ENCODE data around the gene ECE1.
"Not testable (repeated sequence)": the region's sequence is repeated elsewhere in the genome, so short reads cannot be mapped to it uniquely, and the experiment has no call there.

ECE1 gene

DNA sequence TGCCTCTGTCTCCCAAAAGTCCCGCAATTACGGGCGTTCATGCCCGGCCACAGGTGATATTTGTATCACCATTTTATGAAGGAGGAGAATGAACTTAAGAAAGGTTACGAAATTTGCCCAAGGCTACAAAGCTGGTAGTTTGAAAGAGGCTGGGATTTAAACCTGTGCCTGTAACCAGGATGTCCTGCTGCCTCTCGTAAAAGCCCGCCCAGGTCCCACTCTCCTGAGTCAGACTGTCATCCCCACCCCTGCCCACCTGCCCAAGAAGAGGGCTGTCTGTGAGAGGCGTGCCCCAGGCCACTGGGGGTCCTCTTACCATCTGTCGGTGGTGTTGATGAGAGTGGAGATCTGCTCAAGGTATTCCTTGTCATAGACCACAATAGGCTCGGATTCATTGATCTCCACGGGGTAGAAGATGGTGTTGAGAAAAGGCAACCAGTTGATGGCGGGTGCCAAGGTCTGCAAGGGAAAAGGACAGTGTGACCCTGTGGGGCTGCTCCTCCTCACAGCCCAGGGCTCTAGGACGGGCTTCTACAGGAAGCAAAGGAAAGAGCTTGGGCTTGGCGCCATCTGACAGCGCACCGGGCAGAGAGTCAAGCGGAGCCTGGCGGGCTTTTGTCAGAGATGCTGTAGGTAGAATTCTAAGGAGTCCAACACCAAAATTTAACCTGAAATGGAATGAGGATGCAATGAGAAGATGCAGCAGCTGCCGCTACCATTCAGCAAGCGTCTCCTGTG is 43.2 kb downstream of the ECE1 start:
- DNase-seq, result no peak

DNA sequence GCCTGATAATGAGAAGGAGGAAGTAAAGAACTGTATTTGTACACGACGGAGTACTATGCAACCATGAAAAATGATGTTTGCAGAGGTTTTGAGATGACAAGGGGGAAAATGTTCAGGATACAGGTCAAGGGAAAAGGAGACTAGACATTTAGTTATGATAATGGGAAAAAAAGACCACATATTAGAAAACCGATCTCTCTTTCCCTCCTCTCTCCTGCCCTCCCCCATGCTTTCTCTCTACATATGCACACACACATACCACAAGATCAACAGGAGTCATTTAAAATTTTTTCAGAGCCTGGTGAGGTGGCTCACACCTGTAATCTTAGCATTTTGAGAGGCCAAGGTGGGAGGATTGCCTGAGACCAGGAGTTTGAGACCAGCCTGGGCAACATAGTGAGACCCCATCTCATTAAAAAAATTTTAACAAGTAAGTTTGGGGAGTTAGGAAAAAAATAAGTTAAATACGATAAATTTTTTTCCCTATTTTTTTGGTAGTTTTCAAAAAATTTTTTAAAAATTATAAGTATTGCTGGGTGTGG is 44.5 kb downstream of the ECE1 start:
- DNase-seq, result no peak

DNA sequence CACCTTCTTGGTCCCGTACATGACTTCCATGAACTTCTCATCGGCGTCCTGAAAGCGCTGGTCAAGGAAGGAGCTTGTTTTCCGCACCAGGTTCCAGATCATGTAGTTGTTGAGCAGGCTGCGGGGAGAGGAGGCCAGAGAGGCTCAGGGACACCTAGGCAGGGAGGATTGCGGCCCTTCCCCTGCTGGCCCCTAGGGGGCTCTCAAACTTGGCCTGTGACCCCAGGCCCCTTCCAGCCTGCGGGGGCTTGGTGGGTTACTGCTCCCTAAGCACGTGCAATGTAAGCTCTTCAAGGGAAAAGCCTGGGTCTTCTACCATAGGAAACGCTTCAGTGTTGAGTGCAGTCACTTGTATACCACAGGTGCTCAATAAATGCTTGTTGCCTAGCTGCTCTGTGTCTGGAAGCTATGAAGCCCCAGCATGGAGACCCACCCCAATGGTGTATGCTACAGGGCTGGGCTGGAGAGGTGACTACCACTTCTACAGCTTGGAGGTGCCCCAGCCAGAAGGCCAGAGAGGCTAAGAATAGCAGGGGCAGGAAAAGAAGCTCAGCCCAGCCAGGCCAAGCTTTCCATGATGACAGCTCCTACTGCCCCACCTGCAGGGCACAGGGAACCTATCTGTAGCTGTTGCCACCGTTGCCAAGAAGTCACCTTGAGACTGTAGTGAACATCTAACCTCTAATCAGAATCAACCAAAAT is 45.1 kb downstream of the ECE1 start:
- peak; percentile 40 for DNase-seq

DNA sequence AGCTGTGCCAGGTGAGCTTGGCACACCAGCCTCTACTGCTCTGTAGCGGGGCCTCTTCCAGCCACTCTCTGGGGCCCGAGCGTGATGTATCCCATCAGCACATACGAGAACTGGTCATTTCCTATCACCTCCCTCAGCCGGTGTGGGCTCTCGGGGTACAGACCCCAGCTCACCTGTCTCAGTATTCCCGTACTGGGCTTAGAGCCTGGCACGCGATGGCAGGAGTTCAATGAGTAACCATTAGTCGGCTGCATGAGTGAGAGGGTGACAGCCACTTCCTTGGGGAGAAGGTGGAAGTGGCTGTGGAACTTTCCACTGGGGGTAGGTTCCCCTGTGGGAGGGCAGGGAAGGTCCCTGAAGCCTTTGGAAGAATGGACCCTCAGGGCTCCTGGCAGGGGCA is 46.1 kb downstream of the ECE1 start:
- no peak for DNase-seq

DNA sequence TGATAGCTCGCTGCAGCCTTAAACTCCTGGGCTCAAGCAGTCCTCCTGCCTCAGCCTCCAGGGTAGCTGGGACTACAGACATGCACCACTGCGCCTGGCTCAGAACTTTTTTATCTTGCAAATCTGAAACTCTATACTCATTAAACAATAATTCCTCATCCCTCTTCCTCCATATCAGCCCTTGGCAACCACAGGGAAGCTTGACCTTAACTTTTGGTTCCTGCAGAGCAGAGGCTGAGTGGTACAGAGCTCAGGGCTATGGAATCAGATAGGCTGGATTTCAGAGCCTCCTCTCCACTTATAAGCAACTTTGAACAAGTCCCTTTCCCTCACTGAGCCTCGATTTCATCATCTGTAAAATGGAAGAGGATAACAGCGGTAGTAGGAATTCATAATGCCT is 47.4 kb downstream of the ECE1 start:
- DNase-seq, result no peak

DNA sequence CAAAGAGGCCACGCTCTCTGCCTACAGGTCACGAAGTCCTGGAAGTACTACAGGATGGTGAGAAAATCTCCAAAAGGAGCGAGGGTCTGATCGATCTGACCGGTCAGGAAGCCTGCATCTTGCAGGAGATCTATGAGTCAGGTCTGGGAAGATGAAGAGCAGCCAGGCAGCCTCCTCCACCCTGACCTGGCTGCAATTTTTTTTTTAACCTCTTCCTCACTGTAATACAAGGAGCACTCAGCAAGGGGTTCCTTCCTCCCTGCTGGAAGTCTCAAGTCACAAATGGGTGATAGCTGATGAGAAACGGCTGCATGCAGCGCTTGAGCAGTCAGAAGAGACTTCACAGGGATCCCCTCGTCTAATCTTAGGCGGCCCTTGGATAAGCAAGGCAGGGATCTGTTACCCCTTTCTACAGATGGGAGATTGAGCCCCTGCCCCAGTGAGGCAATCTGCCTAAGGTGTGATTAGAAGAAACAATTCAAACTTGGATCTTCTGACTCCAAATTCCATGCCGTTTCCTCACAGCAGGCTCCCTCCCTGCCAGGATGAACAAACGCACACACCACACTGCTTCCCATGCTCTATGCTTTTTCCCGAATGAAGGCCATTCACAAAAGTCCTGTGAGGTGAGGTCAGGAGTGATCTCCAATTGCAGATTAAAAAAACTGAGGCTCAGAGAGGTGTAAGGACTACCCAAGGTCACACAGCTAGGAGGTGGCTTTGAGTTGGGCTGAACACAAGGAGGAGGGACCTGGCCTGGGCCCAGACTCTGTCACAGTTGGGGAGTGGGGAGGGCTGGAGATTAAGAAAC is 48.3 kb downstream of the ECE1 start:
- DNase-seq, result no peak

DNA sequence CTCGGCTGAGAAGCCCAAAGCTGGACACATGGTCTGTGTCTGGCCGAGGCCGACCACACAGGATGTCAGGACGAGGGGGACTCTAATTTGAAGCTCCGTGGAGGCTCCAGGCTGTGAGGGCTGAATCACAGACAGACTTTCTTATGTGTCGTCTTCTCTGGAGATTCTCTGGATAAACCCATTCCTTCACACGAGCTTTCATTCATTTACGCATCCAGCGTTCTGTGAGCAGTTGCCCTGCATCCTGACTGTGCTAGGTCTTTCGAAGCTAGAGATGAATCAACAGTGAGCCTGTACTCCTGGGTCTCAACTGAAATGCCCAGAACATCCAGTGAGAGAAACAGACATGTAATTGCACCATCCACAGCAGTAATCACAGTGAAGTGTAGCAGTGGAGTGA is 49.6 kb downstream of the ECE1 start:
- no peak for DNase-seq

DNA sequence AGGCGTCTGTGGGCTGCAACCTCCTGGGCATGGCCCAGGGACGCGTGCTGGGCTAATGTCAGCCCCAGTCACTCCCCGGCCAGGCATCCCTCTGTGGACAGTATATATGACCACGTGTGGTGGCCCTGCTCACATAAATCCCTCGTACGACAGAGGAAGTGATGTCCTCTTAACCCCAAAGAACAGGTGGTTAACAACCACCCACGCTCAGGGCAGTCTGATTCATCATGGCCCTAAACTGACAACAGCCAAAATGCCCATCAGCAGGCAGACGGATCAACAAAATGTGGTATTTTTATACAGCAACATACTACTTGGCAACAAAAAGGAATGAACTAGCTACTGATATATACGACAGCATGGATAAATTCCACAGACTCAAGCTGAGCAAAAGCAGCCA is 51.0 kb downstream of the ECE1 start:
- no peak for DNase-seq

DNA sequence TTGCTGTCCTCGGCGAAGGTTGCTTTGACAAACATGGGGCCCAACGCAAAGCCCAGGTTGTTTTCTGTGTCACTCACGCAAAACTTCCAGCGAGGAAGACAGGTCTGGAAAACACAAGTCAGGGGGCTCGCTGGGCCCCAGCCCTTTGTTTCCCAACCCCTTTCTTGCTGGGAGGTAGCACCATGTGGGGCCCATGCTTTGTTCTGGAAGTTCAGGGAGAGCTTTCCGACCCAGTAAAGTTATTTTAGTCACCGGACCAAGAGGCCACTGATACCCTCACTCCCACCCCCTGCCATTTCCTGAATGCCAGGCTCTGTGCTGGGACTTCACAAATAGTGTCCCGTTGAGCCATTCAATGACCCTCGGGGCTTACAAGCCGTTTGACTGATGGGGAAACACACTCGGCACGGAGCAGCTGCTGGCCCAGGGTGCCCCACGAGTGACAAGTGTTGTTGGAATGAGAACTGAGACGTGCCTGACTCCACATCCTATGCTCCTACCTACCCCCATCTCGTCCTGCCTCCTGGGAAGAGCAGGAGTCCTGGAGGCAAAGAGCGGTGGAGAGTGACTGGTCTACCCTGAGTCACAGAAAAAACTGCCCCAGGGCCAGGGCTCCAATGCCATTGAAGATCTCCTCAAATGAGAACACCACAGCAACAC is 52.0 kb downstream of the ECE1 start:
- DNase-seq, result no peak

DNA sequence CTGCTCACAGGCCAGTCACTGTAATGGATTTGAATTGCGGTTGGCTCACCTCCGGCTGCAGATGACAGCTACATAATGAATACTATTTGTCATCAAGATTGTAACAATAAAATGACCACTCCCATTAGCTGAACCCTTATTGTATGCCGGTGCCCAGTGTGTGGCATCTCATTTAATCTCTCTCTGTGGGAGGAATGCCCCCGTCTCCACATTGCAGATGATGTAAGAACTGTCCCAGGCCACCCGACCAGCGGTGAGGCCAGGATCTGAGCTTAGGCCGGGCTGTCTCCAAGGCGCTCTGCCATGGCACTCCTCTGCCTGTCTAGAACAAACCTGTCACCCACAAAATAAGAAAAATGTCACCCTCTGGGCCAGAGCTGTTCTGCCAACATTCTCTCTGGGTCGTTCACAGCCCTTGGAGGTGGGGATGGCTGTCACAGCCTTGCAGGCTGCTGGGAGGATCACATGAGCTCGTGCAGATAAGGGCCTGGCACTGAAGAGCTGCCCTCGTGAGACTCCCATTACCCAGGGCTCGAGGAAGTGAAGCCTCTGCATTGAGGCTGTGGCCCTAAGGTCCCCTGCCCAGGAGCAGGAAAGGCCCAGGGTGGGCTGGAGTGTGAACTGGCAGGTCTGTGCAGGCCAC is 52.7 kb downstream of the ECE1 start:
- DNase-seq, result no peak

DNA sequence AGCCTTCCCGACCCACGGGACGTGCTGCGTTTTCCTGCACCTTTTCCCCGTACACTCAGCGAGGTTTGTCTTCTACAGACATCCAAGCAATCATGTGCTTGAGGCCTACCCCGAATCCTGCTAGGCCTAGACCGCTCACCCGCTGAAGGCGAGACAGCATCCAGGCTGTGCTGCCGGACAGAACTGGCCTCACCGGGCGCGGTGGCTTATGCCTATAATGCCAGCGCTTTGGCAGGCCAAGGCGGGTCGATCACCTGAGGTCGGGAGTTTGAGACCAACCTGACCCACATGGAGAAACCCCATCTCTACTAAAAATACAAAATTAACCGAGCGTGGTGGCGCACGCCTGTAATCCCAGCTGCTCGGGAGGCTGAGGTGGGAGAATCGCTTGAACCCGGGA is 54.1 kb downstream of the ECE1 start:
- no peak for DNase-seq

DNA sequence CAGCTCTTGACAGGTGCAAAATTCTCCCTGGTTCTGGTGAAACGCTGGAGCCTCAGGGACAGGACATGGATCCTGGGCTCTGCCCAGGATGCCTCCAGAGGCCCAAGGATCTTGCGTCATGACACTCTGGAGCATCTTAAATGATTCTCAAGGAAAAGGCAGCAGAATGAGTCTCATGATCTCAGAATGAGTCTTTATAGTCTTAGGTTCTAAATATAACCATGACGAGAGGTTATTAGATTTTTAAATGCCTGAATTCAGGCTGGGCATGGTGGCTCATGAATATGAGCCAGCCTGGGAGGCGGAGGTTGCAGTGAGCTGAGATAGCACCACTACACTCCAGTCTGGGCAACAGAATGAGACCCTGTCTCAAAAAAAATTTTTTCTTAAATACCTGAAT is 55.5 kb downstream of the ECE1 start:
- no peak for DNase-seq

DNA sequence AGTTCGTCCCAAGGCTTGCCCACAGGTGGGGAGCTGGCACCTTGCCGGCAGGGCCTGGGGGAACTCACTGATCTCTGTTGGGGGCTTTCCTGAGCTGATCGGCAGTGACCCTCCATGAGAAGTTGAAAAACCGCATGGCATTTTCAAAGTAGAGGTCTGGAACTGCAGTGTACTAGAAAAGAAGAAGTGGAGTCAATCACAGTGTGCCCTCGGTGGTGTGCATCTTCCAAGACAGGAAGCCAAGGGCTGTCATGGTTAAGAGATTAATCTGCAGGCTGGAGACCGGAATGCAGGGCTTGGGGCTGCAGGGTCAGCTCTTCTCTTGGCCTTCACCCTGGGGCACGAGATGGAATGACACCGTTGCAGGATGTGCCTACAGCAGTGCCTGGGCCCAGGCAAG is 56.8 kb downstream of the ECE1 start:
- DNase-seq, result no peak

DNA sequence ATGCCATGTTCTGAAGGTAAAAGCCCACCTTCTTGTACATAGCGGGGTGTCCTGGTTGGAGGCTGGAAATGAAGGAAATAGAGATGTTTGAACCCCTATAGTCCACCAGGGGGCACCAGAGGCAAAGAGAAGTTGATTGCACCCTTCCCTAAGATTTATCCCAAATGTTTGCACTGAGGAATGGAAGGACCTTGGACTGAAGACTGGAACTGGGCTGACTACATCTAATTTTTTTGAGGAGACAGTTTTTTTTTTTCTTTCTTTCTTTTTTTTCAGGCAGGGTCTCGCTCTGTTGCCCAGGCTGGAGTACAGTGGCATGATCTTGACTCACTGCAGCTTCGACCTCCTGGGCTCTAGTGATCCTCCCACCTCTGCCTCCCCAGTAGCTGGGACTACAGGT is 58.2 kb downstream of the ECE1 start:
- peak; percentile 47 for DNase-seq

DNA sequence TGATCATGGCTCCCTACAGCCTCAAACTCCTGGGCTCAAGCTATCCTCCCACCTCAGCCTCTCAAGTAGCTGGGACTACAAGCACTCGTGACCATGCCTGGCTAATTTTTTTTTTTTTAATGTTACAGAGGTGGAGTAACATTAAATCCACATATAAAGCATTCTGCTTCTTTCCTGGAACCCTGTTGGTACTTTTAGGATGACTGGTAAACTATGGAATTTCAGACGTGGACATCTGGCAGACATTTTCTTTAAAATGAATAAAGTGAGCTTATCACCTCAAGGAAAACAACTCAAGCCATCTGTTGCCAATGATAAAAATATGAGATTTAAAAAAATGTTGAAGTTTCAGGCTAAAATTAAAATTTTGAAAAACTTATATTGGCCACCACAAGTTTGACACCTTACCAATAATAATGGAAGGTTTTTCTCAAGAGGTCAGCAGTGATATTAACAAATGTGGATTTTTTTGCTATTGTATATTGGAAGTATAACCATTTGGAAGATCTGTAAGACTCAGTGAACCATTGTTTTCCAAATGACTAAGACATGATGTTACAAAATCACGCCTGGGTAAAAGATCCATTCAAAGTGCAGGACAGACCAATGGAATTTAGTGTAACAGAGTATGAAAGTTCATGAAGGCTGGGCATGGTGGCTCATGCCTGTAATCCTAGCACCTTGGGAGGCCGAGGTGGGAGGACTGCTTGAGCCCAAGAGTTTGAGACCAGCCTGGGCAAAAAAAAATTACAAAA is 60.8 kb downstream of the ECE1 start:
- DNase-seq, result no peak

DNA sequence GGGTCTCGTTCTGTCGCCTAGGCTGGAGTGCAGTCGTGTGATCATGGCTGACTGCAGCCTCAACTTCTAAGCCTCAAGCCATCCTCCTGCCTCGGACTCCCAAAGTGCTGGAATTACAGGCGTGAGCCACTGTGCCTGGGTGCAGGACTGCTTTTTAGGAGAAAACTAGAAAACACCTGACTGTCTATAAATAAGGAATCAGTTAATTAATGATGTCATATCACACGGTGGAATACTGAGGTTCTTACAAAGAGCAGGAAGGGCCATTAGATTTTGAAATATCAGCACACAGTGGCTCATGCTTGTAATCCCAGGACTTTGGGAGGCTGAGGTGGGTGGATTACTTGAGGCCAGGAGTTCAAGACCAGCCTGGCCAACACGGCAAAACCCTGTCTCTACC is 62.0 kb downstream of the ECE1 start:
- DNase-seq, result not testable (repeated sequence)

DNA sequence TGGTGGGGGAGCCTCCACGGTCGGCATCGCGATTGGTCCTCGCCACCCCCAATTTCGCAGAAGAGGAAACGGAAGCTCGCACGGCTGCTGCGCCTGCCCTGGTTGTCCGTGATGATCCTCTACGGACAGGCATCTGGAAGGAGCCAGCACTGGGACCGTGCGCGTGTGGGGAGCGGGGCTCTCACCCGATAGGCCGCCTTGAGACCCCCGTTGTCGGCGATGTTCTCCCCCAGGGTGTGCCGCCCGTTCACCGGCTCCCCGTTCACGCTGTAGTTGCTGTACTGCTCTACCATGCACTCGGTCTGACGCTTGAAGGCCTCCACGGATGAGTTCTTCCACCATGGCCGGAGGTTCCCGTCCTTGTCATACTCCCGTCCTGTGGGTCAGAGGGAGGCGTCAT is 65.2 kb downstream of the ECE1 start:
- DNase-seq, result no peak

DNA sequence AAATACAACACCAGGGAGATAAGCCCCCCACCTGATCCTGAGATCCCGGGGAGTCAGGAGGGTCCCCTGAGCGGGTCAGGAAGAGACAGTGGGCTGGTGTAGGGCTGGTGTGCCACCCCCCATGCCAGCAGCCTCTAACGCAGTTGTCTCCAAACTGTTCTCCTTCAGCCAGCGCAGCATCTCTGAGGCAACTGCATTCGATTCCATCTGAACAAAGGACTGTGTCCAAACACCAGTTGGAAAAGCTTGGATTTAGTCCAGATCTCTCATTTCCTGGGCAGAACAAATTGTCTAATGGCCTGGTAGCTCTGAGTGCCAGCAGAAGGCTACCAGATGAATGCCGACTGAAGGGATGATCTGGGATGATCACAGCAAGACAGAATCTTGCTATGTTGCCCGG is 69.4 kb downstream of the ECE1 start:
- DNase-seq, result no peak

DNA sequence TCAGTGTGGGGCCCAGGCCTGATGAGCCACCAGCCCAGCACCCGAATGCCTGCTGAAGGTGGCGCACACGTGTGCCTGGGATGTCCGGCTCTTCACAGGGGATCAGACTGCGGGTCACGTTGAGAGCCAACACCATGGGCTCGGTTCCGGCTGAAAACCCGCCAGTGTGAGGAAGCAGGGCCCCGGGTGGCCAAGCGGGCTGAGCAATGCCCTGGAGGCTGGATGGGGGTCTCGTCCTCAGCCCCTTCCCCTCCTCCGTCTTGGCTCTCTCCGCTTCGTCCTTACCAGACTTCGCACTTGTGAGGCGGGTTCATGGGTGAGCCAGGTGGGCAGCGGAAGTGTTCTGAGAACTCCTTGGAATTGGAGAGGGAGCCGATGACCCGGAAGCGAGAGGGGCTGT is 70.6 kb downstream of the ECE1 start:
- no peak for DNase-seq

DNA sequence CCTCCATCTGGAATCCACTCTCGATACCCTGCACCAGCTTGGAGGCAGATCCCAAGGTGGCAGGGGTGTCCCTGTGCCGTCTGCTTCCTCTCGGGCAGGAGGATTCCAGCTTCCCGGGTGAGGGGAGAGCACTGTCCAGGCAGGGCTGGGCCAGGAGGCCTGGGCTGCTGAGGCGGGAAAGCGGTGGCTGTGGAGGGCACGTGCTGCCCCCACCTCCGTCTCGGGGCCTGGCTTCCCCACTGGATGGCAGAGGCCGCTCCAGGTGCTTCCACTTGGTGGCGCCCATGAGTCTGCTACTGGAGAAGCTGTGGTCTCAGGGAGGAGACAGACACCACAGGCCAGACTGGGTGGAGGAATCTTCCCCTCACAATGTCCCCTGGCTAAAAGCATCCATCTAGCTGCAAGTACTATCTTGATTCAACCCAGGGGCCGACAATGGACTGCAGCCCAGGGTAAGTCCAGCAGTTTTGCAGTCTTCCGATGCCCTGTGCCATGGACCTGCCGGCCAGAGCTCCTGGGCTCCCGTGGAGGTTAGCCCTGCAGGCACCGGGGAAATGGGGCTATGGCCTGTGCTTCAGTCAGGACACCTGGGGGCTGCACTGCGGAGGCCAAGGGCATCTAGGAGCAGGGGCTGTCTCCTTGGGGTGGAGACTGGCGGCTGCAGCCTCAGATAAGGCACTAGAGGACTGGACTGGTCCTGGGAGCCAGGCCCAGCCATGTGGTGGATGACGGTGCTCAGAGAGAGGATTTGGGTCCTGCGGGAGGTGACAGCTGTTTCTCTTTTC is 72.3 kb downstream of the ECE1 start:
- peak; percentile 76 for DNase-seq
